Measurements from ENCODE around the gene SPNS3. TPM values are rescaled to one million over a fixed set of nuclear protein-coding genes. Genes with fewer than 3 reads are reported as not detected.

SPNS3 gene
- total and polyA plus RNA-seq, 2 donors (not counting 1 experiment from before 2014, with no cell fraction given): 0.44 to 0.52 TPM

DNA sequence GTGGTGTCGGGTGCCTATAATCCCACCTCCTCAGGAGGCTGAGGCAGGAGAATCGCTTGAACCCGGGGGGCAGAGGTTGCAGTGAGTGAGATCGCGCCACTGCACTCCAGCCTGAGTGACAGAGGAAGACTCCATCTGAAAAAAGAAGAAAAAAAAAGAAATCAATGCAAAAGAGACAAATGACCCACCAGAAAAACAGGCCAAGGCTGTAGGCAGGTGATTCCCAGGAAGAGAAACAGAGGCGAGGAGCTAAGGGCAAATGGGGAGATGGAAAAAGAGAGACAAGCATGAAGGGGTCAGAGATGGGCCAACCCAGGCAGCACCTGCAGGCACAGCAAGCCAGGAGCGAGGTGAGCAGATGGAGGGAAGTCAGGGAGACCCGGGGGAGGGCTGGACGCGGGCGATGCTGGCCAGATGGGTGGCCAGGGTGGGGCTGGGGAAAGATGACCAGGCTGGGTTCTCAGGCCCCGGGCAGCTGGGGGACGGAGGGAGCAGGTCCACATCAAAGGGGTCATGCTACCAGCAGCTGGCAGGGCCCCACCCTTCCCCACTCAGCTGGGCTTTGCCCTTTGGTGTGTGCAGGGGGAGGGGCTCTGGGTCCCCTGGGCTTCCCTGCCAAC lies 95.9 kb downstream of the SPNS3 start:
- Histone ChIP-seq H3K36me3 (replicated peaks in 1 of 2; ENCODE audit: control extremely low read depth in 1 of 2, control insufficient read depth in 1 of 2, extremely low read depth in 1 of 2, insufficient read depth in 2 of 2, low read length in 1 of 2) (no peaks in the 10 kb centered on the region), H3K4me3 (ENCODE audit: control extremely low read depth in 1 of 5, extremely low read depth in 1 of 5, insufficient read depth in 1 of 5, low read depth in 2 of 5, low read length in 4 of 5) (no peak overlapping the region), H3K27me3 (replicated peaks in 1 of 4; ENCODE audit: control extremely low read depth in 1 of 4, control insufficient read depth in 3 of 4, insufficient read depth in 4 of 4, low read length in 3 of 4) (peaks cover 0 to 2% (median 0%) of the 10 kb centered on the region in 4 experiments), H3K27ac (ENCODE audit: low read length in 2 of 2) (no peak overlapping the region), H3K4me2 (replicated peaks; ENCODE audit: low read depth, low read length, poor library complexity, severe bottlenecking) (no peak overlapping the region), H3K9ac (ENCODE audit: low read length) (no peak overlapping the region), H3K4me1 (ENCODE audit: control insufficient read depth in 2 of 2, insufficient read depth in 2 of 2, low read length in 2 of 2) (no peaks in the 10 kb centered on the region), H4K20me1 (ENCODE audit: control insufficient read depth, insufficient read depth, low read length, poor library complexity, severe bottlenecking) (no peaks in the 10 kb centered on the region), H3K79me2 (ENCODE audit: control insufficient read depth, insufficient read depth, low read length) (no peaks in the 10 kb centered on the region), H3K9me3 (ENCODE audit: control extremely low read depth in 1 of 3, control insufficient read depth in 2 of 3, insufficient read depth in 1 of 3, low read length in 2 of 3) (no peaks in the 10 kb centered on the region), H2AFZ (ENCODE audit: insufficient read depth, low read depth, low read length, poor library complexity, severe bottlenecking) (no peak overlapping the region)
- intact Hi-C loops (cut with micrococcal nuclease): no loop called here
- ATAC-seq (ENCODE audit: low read depth) (no peak), DNase-seq (no peak)
- H3K4me3 Mint-ChIP-seq: no peak overlapping the region
- POLR2A ChIA-PET: interaction anchor here (0.6 kb wide), 1 partner anchor 337 kb away, joined by 4 read pairs; no protein-coding TSS in a partner anchor
- CTCF ChIA-PET: no interaction called here
- TF ChIP-seq, protein P1, sequence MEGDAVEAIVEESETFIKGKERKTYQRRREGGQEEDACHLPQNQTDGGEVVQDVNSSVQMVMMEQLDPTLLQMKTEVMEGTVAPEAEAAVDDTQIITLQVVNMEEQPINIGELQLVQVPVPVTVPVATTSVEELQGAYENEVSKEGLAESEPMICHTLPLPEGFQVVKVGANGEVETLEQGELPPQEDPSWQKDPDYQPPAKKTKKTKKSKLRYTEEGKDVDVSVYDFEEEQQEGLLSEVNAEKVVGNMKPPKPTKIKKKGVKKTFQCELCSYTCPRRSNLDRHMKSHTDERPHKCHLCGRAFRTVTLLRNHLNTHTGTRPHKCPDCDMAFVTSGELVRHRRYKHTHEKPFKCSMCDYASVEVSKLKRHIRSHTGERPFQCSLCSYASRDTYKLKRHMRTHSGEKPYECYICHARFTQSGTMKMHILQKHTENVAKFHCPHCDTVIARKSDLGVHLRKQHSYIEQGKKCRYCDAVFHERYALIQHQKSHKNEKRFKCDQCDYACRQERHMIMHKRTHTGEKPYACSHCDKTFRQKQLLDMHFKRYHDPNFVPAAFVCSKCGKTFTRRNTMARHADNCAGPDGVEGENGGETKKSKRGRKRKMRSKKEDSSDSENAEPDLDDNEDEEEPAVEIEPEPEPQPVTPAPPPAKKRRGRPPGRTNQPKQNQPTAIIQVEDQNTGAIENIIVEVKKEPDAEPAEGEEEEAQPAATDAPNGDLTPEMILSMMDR (IDR thresholded peaks at IDR 0.05): no peak
- no peak for TF ChIP-seq EZH2 (IDR thresholded peaks at IDR 0.05; ENCODE audit: borderline replicate concordance, insufficient read depth, low read depth, low read length, poor library complexity, severe bottlenecking)
- peaks cover 19% of the 10 kb centered on the region for H3K27me3 Mint-ChIP-seq
- no peaks in the 10 kb centered on the region for H3K9me3 Mint-ChIP-seq (ENCODE audit: insufficient read depth)
- no peaks in the 10 kb centered on the region for H3K4me1 Mint-ChIP-seq
- 88% methylated on average over 7 of the region's 13 CpGs for WGBS (ENCODE audit: insufficient coverage)
- no peak overlapping the region for H3K27ac Mint-ChIP-seq

DNA sequence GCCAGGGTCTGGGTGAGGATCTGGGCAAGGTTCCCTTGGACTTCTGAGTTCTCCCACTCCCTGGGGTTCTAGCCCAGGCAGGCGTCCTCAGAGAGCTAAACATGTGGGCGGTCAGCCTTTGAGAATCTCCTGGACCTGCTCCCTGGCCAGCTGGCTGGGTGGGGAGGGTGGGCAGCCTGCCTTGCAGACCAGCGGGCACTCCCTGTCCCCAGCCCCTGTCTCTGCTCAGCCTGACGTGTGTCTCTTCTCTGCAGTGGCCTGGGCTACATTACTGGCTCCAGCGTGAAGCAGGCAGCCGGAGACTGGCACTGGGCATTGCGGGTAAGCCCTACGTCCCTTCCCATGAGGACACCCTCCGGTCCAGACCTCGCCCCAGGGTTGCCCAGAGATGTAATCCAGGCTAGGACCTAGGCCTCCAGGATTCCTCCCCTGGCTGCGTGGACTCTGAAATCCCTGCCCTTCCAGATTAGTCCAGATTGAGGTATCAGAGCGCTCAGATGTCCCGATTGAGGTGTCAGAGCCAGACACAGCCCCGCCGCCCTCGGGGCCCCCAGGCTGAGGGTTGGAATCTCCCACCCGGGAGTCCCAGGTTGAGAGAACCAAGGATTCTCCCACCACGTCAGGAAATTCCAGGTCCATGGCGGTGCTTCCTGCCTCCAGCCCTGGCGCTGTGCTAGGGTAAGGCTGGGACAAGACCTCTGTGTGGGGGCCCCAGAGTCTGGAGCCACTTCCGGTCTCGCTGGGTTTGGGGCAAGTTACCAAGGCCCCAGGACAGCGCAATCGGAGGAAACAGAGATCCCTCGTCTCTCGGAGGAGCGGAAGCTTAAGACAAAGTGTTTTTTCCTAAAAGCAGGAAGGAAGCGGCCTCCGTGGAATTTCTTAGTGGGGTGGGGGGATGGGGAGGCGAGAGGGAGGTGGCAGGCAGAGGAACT lies 97.3 kb downstream of the SPNS3 start:
- no peak for DNase-seq
- H3K4me2 ChIP-seq (replicated peaks; ENCODE audit: low read depth, low read length, poor library complexity, severe bottlenecking): no peak overlapping the region

More for the DNA sequence above, 97.3 kb downstream of the SPNS3 start:
- Histone ChIP-seq H3K9me3 (ENCODE audit: control extremely low read depth in 1 of 3, control insufficient read depth in 2 of 3, insufficient read depth in 1 of 3, low read length in 2 of 3) (no peaks in the 10 kb centered on the region), H3K9ac (ENCODE audit: low read length) (no peak overlapping the region), H3K4me1 (ENCODE audit: control insufficient read depth in 2 of 2, insufficient read depth in 2 of 2, low read length in 2 of 2) (no peaks in the 10 kb centered on the region), H2AFZ (ENCODE audit: insufficient read depth, low read depth, low read length, poor library complexity, severe bottlenecking) (no peak overlapping the region), H3K36me3 (replicated peaks in 1 of 2; ENCODE audit: control extremely low read depth in 1 of 2, control insufficient read depth in 1 of 2, extremely low read depth in 1 of 2, insufficient read depth in 2 of 2, low read length in 1 of 2) (no peaks in the 10 kb centered on the region), H3K27ac (ENCODE audit: low read length in 2 of 2) (no peak overlapping the region), H3K27me3 (replicated peaks in 1 of 4; ENCODE audit: control extremely low read depth in 1 of 4, control insufficient read depth in 3 of 4, insufficient read depth in 4 of 4, low read length in 3 of 4) (peaks cover 0 to 2% (median 0%) of the 10 kb centered on the region in 4 experiments), H3K79me2 (ENCODE audit: control insufficient read depth, insufficient read depth, low read length) (no peaks in the 10 kb centered on the region), H3K4me3 (ENCODE audit: control extremely low read depth in 1 of 5, extremely low read depth in 1 of 5, insufficient read depth in 1 of 5, low read depth in 2 of 5, low read length in 4 of 5) (no peak overlapping the region), H4K20me1 (ENCODE audit: control insufficient read depth, insufficient read depth, low read length, poor library complexity, severe bottlenecking) (no peaks in the 10 kb centered on the region)
- Mint-ChIP-seq H3K4me1 (peaks cover 2% of the 10 kb centered on the region), H3K27me3 (peaks cover 19% of the 10 kb centered on the region), H3K9me3 (ENCODE audit: insufficient read depth) (no peaks in the 10 kb centered on the region), H3K4me3 (no peak overlapping the region), H3K27ac (no peak overlapping the region)
- ChIA-PET CTCF (no interaction called here), POLR2A (no interaction called here)
- no peak for ATAC-seq (ENCODE audit: low read depth)
- no peak for TF ChIP-seq EZH2 (IDR thresholded peaks at IDR 0.05; ENCODE audit: borderline replicate concordance, insufficient read depth, low read depth, low read length, poor library complexity, severe bottlenecking)
- TF ChIP-seq, protein P1 (IDR thresholded peaks at IDR 0.05): no peak
- intact Hi-C loops (cut with micrococcal nuclease): no loop called here
- WGBS (ENCODE audit: insufficient coverage): 75% methylated on average over 27 of the region's 30 CpGs

All from B cell (primary cell).